HepG2 (cell line): ENCODE measurements around the gene IFNA2. TPM values are rescaled to one million over a fixed set of nuclear protein-coding genes. Genes with fewer than 3 reads are reported as not detected.
A peak's percentile ranks its signal among the peaks of the same experiment; 100 is the strongest.

Source experiments
- KDM1A ChIP-seq: IDR thresholded peaks from 2 replicates; pipeline ENCODE4 v1.6.1; 2016; ENCODE audit warnings: missing compliant biosample characterization
- NFYC ChIP-seq: IDR thresholded peaks from 2 replicates; pipeline ENCODE4 v1.6.1; 2016; ENCODE audit warnings: missing genetic modification reagents, missing compliant biosample characterization
- RFX5 ChIP-seq: IDR thresholded peaks from 2 replicates; pipeline ENCODE4 v1.6.1; 2011; ENCODE audit warnings: low read depth, low read length, improper control_type of control experiment
- TMF1 ChIP-seq: sonication (generic); formaldehyde crosslinking; IDR thresholded peaks from 2 replicates; pipeline ENCODE4 v1.8.1; 2022; ENCODE audit warnings: low read depth, missing genetic modification reagents
- ZNF382 ChIP-seq: sonication (generic); formaldehyde crosslinking; IDR thresholded peaks from 2 replicates; pipeline ENCODE4 v1.5.0; 2020; ENCODE audit warnings: missing genetic modification reagents, mild to moderate bottlenecking, borderline replicate concordance
- ZNF496 ChIP-seq: sonication (generic); formaldehyde crosslinking; IDR thresholded peaks from 2 replicates; pipeline ENCODE4 v1.8.1; 2023; ENCODE audit warnings: mild to moderate bottlenecking, moderate library complexity, missing genetic modification reagents; ENCODE audit not compliant: insufficient replicate concordance
- polyA plus RNA-seq, 8 experiments: library from polyadenylated mRNA; depleted of rRNA in 3 of 8; stranded (reverse) in 7 of 8; unstranded in 1 of 8; fragments of >200 nt; fragmentation: Illumina TruSeq in 4 of 8; extraction: Trizol in 4 of 8; gene quantifications; 2 replicates each; pipeline versions ENCODE4 v1.2.1 to v1.2.3, GENCODE V29; 2011 to 2016; ENCODE audit warnings: low read depth in 4 of 8, missing spikeins in 1 of 8, mixed read lengths in 1 of 8; ENCODE audit not compliant: insufficient read depth in 1 of 8
- total RNA-seq, 5 experiments: library from RNA; depleted of rRNA; stranded (reverse); fragments of >200 nt; fragmentation: Illumina TruSeq; extraction: Trizol; gene quantifications; 2 replicates each; pipeline ENCODE4 v1.2.3, GENCODE V29; 2016; ENCODE audit warnings: low read depth in 1 of 5
- TF ChIP-seq, protein P1 (sequence below): sonication (generic); formaldehyde crosslinking; IDR thresholded peaks from 2 replicates; pipeline ENCODE4 v1.4.0; 2020; ENCODE audit warnings: missing genetic modification reagents
- TF ChIP-seq, protein P2 (sequence below): sonication (generic); formaldehyde crosslinking; conservative IDR thresholded peaks from 2 replicates; pipeline ENCODE4 v1.4.0; 2020; ENCODE audit warnings: missing genetic modification reagents
- TF ChIP-seq, protein P3 (sequence below): fragments of 450-650 bp; IDR thresholded peaks from 2 replicates; pipeline ENCODE4 v1.6.1; 2017; ENCODE audit warnings: mild to moderate bottlenecking
- TF ChIP-seq, protein P4 (sequence below): sonication (generic); formaldehyde crosslinking; IDR thresholded peaks from 2 replicates; pipeline ENCODE4 v1.5.1; 2020; ENCODE audit warnings: missing genetic modification reagents, mild to moderate bottlenecking, borderline replicate concordance
- TF ChIP-seq, protein P5 (sequence below): sonication (generic); formaldehyde crosslinking; conservative IDR thresholded peaks from 2 replicates; pipeline ENCODE4 v1.8.0; 2022; ENCODE audit warnings: missing genetic modification reagents
- TF ChIP-seq, protein P6 (sequence below): sonication (generic); formaldehyde crosslinking; IDR thresholded peaks from 2 replicates; pipeline ENCODE4 v1.4.0; 2020; ENCODE audit warnings: missing genetic modification reagents, borderline replicate concordance
- TF ChIP-seq, protein P7 (sequence below): sonication (generic); formaldehyde crosslinking; IDR thresholded peaks from 2 replicates; pipeline ENCODE4 v1.9.0; 2022; ENCODE audit warnings: low read depth, missing genetic modification reagents

IFNA2 gene
- total and polyA plus RNA-seq, 2 of the 13 experiments (the other 11 are each of a cell fraction or from before 2014, with no cell fraction given): not detected

DNA sequence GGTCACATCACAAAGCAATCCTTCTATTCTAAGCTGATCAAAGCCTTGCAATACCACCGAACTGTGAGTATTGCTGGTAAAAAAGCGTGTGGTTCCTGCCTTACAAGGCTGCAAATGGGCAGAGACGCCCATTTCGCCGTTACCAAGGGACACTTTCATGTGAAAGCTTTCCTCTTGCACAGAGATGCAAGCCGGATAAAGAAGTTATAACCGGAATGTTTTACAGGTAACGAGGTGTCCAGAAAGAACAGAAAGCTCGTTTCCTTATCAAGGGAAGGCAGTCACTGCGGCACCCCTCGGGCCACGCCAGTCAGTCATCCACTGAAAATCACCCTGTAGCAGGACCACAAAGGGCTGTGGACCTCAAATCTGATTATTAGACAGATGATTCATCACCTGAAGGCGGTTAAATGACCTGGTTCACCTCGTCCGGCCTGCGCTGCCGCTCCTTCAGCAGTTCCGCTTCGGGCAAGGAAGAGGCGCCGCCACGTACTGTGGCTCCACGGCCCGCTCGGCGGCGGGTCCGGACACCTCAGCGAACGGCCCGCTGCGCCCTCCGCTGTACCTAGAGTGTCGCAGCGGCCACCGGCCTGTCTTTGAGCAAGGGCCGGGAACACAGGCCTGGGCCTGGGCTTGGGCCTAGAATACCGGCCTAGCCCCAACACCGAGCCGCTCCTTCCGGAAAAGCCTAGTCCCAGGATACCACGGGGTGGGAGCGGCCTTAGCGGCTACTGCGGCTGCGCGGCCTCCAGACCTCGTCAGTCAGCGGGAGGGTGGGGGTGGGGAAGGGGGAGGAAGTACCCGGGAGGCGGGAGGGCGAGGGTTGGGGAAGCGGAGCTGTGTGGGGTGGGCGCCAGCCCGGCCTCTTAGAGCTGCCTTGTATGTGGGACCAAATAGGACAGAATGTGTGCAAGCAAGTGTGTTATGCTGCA, 50.2 kb downstream of the IFNA2 start, which contains the start of gene KLHL9 (continued):
- TF ChIP-seq, protein P1, sequence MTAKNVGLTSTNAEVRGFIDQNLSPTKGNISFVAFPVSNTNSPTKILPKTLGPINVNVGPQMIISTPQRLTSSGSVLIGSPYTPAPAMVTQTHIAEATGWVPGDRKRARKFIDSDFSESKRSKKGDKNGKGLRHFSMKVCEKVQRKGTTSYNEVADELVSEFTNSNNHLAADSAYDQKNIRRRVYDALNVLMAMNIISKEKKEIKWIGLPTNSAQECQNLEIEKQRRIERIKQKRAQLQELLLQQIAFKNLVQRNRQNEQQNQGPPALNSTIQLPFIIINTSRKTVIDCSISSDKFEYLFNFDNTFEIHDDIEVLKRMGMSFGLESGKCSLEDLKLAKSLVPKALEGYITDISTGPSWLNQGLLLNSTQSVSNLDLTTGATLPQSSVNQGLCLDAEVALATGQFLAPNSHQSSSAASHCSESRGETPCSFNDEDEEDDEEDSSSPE: peak; percentile 42; the same call in 1 of the 2 replicates
- TF ChIP-seq RFX5: no peak
- TF ChIP-seq, protein P2, sequence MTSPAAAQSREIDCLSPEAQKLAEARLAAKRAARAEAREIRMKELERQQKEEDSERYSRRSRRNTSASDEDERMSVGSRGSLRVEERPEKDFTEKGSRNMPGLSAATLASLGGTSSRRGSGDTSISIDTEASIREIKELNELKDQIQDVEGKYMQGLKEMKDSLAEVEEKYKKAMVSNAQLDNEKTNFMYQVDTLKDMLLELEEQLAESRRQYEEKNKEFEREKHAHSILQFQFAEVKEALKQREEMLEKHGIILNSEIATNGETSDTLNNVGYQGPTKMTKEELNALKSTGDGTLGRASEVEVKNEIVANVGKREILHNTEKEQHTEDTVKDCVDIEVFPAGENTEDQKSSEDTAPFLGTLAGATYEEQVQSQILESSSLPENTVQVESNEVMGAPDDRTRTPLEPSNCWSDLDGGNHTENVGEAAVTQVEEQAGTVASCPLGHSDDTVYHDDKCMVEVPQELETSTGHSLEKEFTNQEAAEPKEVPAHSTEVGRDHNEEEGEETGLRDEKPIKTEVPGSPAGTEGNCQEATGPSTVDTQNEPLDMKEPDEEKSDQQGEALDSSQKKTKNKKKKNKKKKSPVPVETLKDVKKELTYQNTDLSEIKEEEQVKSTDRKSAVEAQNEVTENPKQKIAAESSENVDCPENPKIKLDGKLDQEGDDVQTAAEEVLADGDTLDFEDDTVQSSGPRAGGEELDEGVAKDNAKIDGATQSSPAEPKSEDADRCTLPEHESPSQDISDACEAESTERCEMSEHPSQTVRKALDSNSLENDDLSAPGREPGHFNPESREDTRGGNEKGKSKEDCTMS (CRISPR knock-in tag): no peak
- TF ChIP-seq, protein P3, sequence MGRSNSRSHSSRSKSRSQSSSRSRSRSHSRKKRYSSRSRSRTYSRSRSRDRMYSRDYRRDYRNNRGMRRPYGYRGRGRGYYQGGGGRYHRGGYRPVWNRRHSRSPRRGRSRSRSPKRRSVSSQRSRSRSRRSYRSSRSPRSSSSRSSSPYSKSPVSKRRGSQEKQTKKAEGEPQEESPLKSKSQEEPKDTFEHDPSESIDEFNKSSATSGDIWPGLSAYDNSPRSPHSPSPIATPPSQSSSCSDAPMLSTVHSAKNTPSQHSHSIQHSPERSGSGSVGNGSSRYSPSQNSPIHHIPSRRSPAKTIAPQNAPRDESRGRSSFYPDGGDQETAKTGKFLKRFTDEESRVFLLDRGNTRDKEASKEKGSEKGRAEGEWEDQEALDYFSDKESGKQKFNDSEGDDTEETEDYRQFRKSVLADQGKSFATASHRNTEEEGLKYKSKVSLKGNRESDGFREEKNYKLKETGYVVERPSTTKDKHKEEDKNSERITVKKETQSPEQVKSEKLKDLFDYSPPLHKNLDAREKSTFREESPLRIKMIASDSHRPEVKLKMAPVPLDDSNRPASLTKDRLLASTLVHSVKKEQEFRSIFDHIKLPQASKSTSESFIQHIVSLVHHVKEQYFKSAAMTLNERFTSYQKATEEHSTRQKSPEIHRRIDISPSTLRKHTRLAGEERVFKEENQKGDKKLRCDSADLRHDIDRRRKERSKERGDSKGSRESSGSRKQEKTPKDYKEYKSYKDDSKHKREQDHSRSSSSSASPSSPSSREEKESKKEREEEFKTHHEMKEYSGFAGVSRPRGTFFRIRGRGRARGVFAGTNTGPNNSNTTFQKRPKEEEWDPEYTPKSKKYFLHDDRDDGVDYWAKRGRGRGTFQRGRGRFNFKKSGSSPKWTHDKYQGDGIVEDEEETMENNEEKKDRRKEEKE: no peak
- TF ChIP-seq ZNF382: no peak
- TF ChIP-seq, protein P4, sequence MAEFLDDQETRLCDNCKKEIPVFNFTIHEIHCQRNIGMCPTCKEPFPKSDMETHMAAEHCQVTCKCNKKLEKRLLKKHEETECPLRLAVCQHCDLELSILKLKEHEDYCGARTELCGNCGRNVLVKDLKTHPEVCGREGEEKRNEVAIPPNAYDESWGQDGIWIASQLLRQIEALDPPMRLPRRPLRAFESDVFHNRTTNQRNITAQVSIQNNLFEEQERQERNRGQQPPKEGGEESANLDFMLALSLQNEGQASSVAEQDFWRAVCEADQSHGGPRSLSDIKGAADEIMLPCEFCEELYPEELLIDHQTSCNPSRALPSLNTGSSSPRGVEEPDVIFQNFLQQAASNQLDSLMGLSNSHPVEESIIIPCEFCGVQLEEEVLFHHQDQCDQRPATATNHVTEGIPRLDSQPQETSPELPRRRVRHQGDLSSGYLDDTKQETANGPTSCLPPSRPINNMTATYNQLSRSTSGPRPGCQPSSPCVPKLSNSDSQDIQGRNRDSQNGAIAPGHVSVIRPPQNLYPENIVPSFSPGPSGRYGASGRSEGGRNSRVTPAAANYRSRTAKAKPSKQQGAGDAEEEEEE (CRISPR knock-in tag): no peak
- TF ChIP-seq, protein P5, sequence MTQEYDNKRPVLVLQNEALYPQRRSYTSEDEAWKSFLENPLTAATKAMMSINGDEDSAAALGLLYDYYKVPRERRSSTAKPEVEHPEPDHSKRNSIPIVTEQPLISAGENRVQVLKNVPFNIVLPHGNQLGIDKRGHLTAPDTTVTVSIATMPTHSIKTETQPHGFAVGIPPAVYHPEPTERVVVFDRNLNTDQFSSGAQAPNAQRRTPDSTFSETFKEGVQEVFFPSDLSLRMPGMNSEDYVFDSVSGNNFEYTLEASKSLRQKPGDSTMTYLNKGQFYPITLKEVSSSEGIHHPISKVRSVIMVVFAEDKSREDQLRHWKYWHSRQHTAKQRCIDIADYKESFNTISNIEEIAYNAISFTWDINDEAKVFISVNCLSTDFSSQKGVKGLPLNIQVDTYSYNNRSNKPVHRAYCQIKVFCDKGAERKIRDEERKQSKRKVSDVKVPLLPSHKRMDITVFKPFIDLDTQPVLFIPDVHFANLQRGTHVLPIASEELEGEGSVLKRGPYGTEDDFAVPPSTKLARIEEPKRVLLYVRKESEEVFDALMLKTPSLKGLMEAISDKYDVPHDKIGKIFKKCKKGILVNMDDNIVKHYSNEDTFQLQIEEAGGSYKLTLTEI: no peak
- TF ChIP-seq ZNF496 (CRISPR knock-in tag): no peak
- TF ChIP-seq, protein P6, sequence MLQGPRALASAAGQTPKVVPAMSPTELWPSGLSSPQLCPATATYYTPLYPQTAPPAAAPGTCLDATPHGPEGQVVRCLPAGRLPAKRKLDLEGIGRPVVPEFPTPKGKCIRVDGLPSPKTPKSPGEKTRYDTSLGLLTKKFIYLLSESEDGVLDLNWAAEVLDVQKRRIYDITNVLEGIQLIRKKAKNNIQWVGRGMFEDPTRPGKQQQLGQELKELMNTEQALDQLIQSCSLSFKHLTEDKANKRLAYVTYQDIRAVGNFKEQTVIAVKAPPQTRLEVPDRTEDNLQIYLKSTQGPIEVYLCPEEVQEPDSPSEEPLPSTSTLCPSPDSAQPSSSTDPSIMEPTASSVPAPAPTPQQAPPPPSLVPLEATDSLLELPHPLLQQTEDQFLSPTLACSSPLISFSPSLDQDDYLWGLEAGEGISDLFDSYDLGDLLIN (CRISPR knock-in tag): 0 out of 2 replicates have a peak, but pooled peaks have one; percentile 51
- TF ChIP-seq, protein P7, sequence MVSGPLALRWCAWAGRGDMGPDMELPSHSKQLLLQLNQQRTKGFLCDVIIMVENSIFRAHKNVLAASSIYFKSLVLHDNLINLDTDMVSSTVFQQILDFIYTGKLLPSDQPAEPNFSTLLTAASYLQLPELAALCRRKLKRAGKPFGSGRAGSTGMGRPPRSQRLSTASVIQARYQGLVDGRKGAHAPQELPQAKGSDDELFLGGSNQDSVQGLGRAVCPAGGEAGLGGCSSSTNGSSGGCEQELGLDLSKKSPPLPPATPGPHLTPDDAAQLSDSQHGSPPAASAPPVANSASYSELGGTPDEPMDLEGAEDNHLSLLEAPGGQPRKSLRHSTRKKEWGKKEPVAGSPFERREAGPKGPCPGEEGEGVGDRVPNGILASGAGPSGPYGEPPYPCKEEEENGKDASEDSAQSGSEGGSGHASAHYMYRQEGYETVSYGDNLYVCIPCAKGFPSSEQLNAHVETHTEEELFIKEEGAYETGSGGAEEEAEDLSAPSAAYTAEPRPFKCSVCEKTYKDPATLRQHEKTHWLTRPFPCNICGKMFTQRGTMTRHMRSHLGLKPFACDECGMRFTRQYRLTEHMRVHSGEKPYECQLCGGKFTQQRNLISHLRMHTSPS (CRISPR knock-in tag): no peak; the same call in 1 of the 2 replicates
- no peak for TF ChIP-seq KDM1A
- no peak for TF ChIP-seq TMF1 (CRISPR knock-in tag)
- TF ChIP-seq NFYC (CRISPR knock-in tag): no peak
